Neural cell (in vitro differentiated cells): ENCODE data around the gene KIAA2012.

Experiments
- EP300 ChIP-seq: fragments of 450-650 bp; conservative IDR thresholded peaks from 2 replicates; pipeline ENCODE4 v1.6.1; 2014; ENCODE audit warnings: antibody characterized with exemption, mild to moderate bottlenecking, moderate library complexity; ENCODE audit not compliant: poor library complexity, severe bottlenecking
- EZH2 ChIP-seq: fragments of 200-600, 300-800 bp; shearing (Covaris generic), sonication (generic); IDR thresholded peaks from 2 replicates; pipeline ENCODE4 v1.6.1; 2014; ENCODE audit warnings: antibody characterized with exemption, low read length, borderline replicate concordance, mild to moderate bottlenecking; ENCODE audit not compliant: insufficient read depth, poor library complexity, severe bottlenecking
- TAF1 ChIP-seq: IDR thresholded peaks from 2 replicates; pipeline ENCODE4 v1.6.1; 2012; ENCODE audit warnings: low read depth
- TF ChIP-seq, protein P1 (sequence below): fragments of 450-650 bp; IDR thresholded peaks from 2 replicates; pipeline ENCODE4 v1.5.1; 2014; ENCODE audit warnings: antibody characterized with exemption, mild to moderate bottlenecking, moderate library complexity; ENCODE audit not compliant: poor library complexity, severe bottlenecking
- TF ChIP-seq, protein P2 (sequence below): IDR thresholded peaks from 2 replicates; pipeline ENCODE4 v1.6.1; 2012; ENCODE audit warnings: borderline replicate concordance

DNA sequence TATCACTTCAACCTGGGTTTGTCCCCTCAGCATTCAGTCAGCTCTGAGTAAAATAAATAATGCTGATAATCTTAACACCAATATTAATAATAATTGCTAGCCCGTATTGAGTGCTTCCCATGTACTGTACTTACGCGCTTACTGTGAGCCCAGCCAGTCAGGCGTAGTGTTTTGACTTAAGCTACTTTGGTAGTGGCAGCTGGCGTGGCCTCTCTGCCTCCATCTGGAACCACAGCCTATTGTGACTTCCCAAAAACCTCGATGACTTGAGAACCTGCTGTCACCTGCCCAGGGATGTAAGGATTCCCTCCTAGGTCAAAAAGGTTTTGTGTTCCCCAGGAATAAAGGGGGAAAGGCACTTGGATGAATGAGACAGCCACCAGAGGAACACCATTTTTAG lies 112.1 kb downstream of the KIAA2012 start:
- TF ChIP-seq EZH2, result no peak
- TF ChIP-seq, protein P1, sequence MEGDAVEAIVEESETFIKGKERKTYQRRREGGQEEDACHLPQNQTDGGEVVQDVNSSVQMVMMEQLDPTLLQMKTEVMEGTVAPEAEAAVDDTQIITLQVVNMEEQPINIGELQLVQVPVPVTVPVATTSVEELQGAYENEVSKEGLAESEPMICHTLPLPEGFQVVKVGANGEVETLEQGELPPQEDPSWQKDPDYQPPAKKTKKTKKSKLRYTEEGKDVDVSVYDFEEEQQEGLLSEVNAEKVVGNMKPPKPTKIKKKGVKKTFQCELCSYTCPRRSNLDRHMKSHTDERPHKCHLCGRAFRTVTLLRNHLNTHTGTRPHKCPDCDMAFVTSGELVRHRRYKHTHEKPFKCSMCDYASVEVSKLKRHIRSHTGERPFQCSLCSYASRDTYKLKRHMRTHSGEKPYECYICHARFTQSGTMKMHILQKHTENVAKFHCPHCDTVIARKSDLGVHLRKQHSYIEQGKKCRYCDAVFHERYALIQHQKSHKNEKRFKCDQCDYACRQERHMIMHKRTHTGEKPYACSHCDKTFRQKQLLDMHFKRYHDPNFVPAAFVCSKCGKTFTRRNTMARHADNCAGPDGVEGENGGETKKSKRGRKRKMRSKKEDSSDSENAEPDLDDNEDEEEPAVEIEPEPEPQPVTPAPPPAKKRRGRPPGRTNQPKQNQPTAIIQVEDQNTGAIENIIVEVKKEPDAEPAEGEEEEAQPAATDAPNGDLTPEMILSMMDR, result no peak
- TF ChIP-seq EP300, result no peak
- no peak for TF ChIP-seq TAF1
- TF ChIP-seq, protein P2, sequence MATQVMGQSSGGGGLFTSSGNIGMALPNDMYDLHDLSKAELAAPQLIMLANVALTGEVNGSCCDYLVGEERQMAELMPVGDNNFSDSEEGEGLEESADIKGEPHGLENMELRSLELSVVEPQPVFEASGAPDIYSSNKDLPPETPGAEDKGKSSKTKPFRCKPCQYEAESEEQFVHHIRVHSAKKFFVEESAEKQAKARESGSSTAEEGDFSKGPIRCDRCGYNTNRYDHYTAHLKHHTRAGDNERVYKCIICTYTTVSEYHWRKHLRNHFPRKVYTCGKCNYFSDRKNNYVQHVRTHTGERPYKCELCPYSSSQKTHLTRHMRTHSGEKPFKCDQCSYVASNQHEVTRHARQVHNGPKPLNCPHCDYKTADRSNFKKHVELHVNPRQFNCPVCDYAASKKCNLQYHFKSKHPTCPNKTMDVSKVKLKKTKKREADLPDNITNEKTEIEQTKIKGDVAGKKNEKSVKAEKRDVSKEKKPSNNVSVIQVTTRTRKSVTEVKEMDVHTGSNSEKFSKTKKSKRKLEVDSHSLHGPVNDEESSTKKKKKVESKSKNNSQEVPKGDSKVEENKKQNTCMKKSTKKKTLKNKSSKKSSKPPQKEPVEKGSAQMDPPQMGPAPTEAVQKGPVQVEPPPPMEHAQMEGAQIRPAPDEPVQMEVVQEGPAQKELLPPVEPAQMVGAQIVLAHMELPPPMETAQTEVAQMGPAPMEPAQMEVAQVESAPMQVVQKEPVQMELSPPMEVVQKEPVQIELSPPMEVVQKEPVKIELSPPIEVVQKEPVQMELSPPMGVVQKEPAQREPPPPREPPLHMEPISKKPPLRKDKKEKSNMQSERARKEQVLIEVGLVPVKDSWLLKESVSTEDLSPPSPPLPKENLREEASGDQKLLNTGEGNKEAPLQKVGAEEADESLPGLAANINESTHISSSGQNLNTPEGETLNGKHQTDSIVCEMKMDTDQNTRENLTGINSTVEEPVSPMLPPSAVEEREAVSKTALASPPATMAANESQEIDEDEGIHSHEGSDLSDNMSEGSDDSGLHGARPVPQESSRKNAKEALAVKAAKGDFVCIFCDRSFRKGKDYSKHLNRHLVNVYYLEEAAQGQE, result no peak
